Mesenchymal stem cell (in vitro differentiated cells and primary cell): ENCODE results near the gene RRH.

Experiments
- DNase-seq: peaks from one replicate; pipeline ENCODE4 v3.0.0-alpha.2; 2013
- H2AFZ ChIP-seq: one replicate; pipeline ENCODE4 v1.6.1; 2013; ENCODE audit warnings: low read depth, mild to moderate bottlenecking, control low read depth, inconsistent platforms, low read length, moderate library complexity
- H2AK5ac ChIP-seq: 2 replicates; pipeline ENCODE4 v1.6.1; 2013; ENCODE audit warnings: low read length, moderate library complexity, mild to moderate bottlenecking, inconsistent platforms; ENCODE audit not compliant: severe bottlenecking
- H2BK120ac ChIP-seq: one replicate; pipeline ENCODE4 v1.6.1; 2013; ENCODE audit warnings: low read depth, mild to moderate bottlenecking, inconsistent platforms, low read length, moderate library complexity
- H2BK12ac ChIP-seq, 2 experiments: one replicate each; pipeline ENCODE4 v1.6.1; 2013; ENCODE audit warnings: inconsistent platforms in 2 of 2, low read length in 2 of 2, mild to moderate bottlenecking in 2 of 2, moderate library complexity in 2 of 2, control low read depth in 1 of 2
- H2BK15ac ChIP-seq: one replicate; pipeline ENCODE4 v1.6.1; 2013; ENCODE audit warnings: mild to moderate bottlenecking, low read depth, inconsistent platforms; ENCODE audit not compliant: poor library complexity, severe bottlenecking
- H2BK5ac ChIP-seq: 2 replicates; pipeline ENCODE4 v1.6.1; 2013; ENCODE audit warnings: low read depth, mild to moderate bottlenecking, low read length, control low read depth, inconsistent platforms; ENCODE audit not compliant: poor library complexity, severe bottlenecking
- H3K14ac ChIP-seq, 2 experiments: one replicate each; pipeline ENCODE4 v1.6.1; 2013; ENCODE audit warnings: inconsistent platforms in 2 of 2, low read length in 2 of 2, control low read depth in 1 of 2, mild to moderate bottlenecking in 1 of 2, moderate library complexity in 1 of 2
- H3K18ac ChIP-seq, 2 experiments: one replicate each; pipeline ENCODE4 v1.6.1; 2013; ENCODE audit warnings: inconsistent platforms in 2 of 2, low read length in 2 of 2, control low read depth in 1 of 2, low read depth in 1 of 2, mild to moderate bottlenecking in 1 of 2
- H3K23ac ChIP-seq, 2 experiments: one replicate each; pipeline ENCODE4 v1.6.1; 2013; ENCODE audit warnings: inconsistent platforms in 2 of 2, low read length in 2 of 2, mild to moderate bottlenecking in 2 of 2, moderate library complexity in 2 of 2, control low read depth in 1 of 2
- H3K27ac ChIP-seq: 2 replicates; pipeline ENCODE4 v1.5.1; 2013; ENCODE audit warnings: mild to moderate bottlenecking, moderate library complexity, low read length, control low read depth, inconsistent platforms; ENCODE audit not compliant: poor library complexity, severe bottlenecking
- H3K27me3 ChIP-seq, 2 experiments: 2 replicates each; pipeline versions ENCODE4 v1.6.1 to v1.7.0; 2013; ENCODE audit warnings: low read length in 2 of 2, mild to moderate bottlenecking in 2 of 2, moderate library complexity in 2 of 2, control low read depth in 1 of 2, inconsistent platforms in 1 of 2; ENCODE audit not compliant: control insufficient read depth in 1 of 2, insufficient read depth in 1 of 2
- H3K36me3 ChIP-seq, 2 experiments: 2 replicates each; pipeline versions ENCODE4 v1.6.1 to v1.7.0; 2013; ENCODE audit warnings: low read length in 2 of 2, control low read depth in 1 of 2, inconsistent platforms in 1 of 2, low read depth in 1 of 2, mild to moderate bottlenecking in 1 of 2; ENCODE audit not compliant: insufficient read depth in 2 of 2, control insufficient read depth in 1 of 2
- H3K4ac ChIP-seq, 2 experiments: one replicate each; pipeline ENCODE4 v1.6.1; 2013; ENCODE audit warnings: inconsistent platforms in 2 of 2, low read length in 2 of 2, mild to moderate bottlenecking in 2 of 2, moderate library complexity in 2 of 2, control low read depth in 1 of 2, low read depth in 1 of 2
- H3K4me1 ChIP-seq: 2 replicates; pipeline ENCODE4 v1.6.1; 2013; ENCODE audit warnings: low read depth, low read length, control low read depth; ENCODE audit not compliant: control insufficient read depth, insufficient read depth
- H3K4me2 ChIP-seq: 2 replicates; pipeline ENCODE4 v1.6.1; 2013; ENCODE audit warnings: low read length, mild to moderate bottlenecking, inconsistent platforms; ENCODE audit not compliant: poor library complexity, severe bottlenecking
- H3K4me3 ChIP-seq, 2 experiments: 2 replicates each; pipeline versions ENCODE4 v1.5.1 to v1.7.0; 2013; ENCODE audit warnings: low read length in 2 of 2, mild to moderate bottlenecking in 2 of 2, control low read depth in 1 of 2, low read depth in 1 of 2; ENCODE audit not compliant: insufficient read depth in 1 of 2
- H3K79me1 ChIP-seq: replicated peaks from 2 replicates; pipeline ENCODE4 v1.6.1; 2013; ENCODE audit warnings: mild to moderate bottlenecking, control low read depth, low read length, inconsistent platforms; ENCODE audit not compliant: poor library complexity, severe bottlenecking
- H3K9ac ChIP-seq: 2 replicates; pipeline ENCODE4 v1.7.0; 2013; ENCODE audit warnings: mild to moderate bottlenecking, low read length, moderate library complexity
- H3K9me3 ChIP-seq: 2 replicates; pipeline ENCODE4 v1.7.0; 2013; ENCODE audit warnings: mild to moderate bottlenecking, low read length; ENCODE audit not compliant: control insufficient read depth
- H4K8ac ChIP-seq: one replicate; pipeline ENCODE4 v1.6.1; 2013; ENCODE audit warnings: inconsistent platforms, mild to moderate bottlenecking, low read length, moderate library complexity
- H4K91ac ChIP-seq: one replicate; pipeline ENCODE4 v1.6.1; 2013; ENCODE audit warnings: mild to moderate bottlenecking, low read length, inconsistent platforms
- WGBS: methylation state at CpG from one replicate; pipeline ENCODE4 v1.1.7; 2013; ENCODE audit warnings: mixed read lengths; 5-methylcytosine and 5-hydroxymethylcytosine counted together

Gene RRH

GRCh38 chr4:109886303-109886702 lies 58.5 kb downstream of the RRH start:
- no peaks in the 10 kb centered on the region for H3K27me3 ChIP-seq
- no peak overlapping the region for H3K18ac ChIP-seq
- DNase-seq = no peak
- no peak overlapping the region for H4K8ac ChIP-seq
- no peak overlapping the region for H2AK5ac ChIP-seq
- no peaks in the 10 kb centered on the region for H3K4me1 ChIP-seq
- H2BK15ac ChIP-seq = no peak overlapping the region
- no peak overlapping the region for H2BK120ac ChIP-seq
- H3K36me3 ChIP-seq = no peaks in the 10 kb centered on the region
- H3K9me3 ChIP-seq = no peaks in the 10 kb centered on the region
- no peak overlapping the region for H3K23ac ChIP-seq
- H4K91ac ChIP-seq = no peak overlapping the region
- no peak overlapping the region for H3K4me3 ChIP-seq
- H2AFZ ChIP-seq = no peak overlapping the region
- H2BK12ac ChIP-seq = no peak overlapping the region
- H3K14ac ChIP-seq = no peak overlapping the region
- H3K79me1 ChIP-seq = no peaks in the 10 kb centered on the region
- no peak overlapping the region for H3K4ac ChIP-seq
- no peak overlapping the region for H3K27ac ChIP-seq
- no peak overlapping the region for H3K4me2 ChIP-seq
- H2BK5ac ChIP-seq = no peak overlapping the region
- no peak overlapping the region for H3K9ac ChIP-seq

GRCh38 chr4:109887071-109887470 lies 59.3 kb downstream of the RRH start:
- Histone ChIP-seq H3K27me3 (no peaks in the 10 kb centered on the region), H3K9me3 (no peaks in the 10 kb centered on the region)

GRCh38 chr4:109890076-109890475 lies 62.3 kb downstream of the RRH start:
- H3K23ac ChIP-seq = no peak overlapping the region
- H3K4me3 ChIP-seq = no peak overlapping the region
- H2AFZ ChIP-seq = no peak overlapping the region
- H3K18ac ChIP-seq = no peak overlapping the region
- no peaks in the 10 kb centered on the region for H3K9me3 ChIP-seq
- H3K9ac ChIP-seq = no peak overlapping the region
- no peak overlapping the region for H3K4me2 ChIP-seq
- H2BK15ac ChIP-seq = no peak overlapping the region
- H2BK5ac ChIP-seq = no peak overlapping the region
- no peaks in the 10 kb centered on the region for H3K27me3 ChIP-seq
- no peak overlapping the region for H4K8ac ChIP-seq
- no peaks in the 10 kb centered on the region for H3K79me1 ChIP-seq
- no peak overlapping the region for H2AK5ac ChIP-seq
- no peak overlapping the region for H2BK120ac ChIP-seq
- no peak overlapping the region for H2BK12ac ChIP-seq
- no peak overlapping the region for H3K4ac ChIP-seq
- H3K27ac ChIP-seq = no peak overlapping the region
- H3K36me3 ChIP-seq = no peaks in the 10 kb centered on the region
- H4K91ac ChIP-seq = no peak overlapping the region
- H3K14ac ChIP-seq = no peak overlapping the region
- H3K4me1 ChIP-seq = no peaks in the 10 kb centered on the region
- DNase-seq = no peak

More at GRCh38 chr4:109887071-109887470, 59.3 kb downstream of the RRH start:
- Histone ChIP-seq H2BK5ac (no peak overlapping the region), H3K27ac (no peak overlapping the region), H3K36me3 (no peaks in the 10 kb centered on the region), H3K18ac (no peak overlapping the region), H3K23ac (no peak overlapping the region), H2BK120ac (no peak overlapping the region), H3K4me3 (no peak overlapping the region), H2BK15ac (no peak overlapping the region), H2AK5ac (no peak overlapping the region), H3K4ac (no peak overlapping the region), H3K79me1 (no peaks in the 10 kb centered on the region), H3K9ac (no peak overlapping the region), H2AFZ (no peak overlapping the region), H3K4me1 (no peaks in the 10 kb centered on the region), H3K14ac (no peak overlapping the region), H4K91ac (no peak overlapping the region), H2BK12ac (no peak overlapping the region), H3K4me2 (no peak overlapping the region), H4K8ac (peak overlapping the region; percentile 23)
- DNase-seq = no peak
- WGBS = 40% methylated on average over 5 of the region's 6 CpGs
